Left ventricle myocardium inferior (tissue), 1 donor: Measurements from ENCODE around the gene NFKB2. TPM values are rescaled to one million over a fixed set of nuclear protein-coding genes. Genes with fewer than 3 reads are reported as not detected.

ENCODE experiments used
- DNase-seq: peaks from one replicate; pipeline ENCODE4 v3.0.0-alpha.2; 2020
- H3K27ac ChIP-seq: fragments of 200-600 bp; replicated peaks from 2 replicates; pipeline ENCODE4 v1.8.0; 2021
- H3K27me3 ChIP-seq: fragments of 200-600 bp; 2 replicates; pipeline ENCODE4 v1.8.0; 2021; ENCODE audit warnings: low read depth
- H3K36me3 ChIP-seq: fragments of 200-600 bp; 2 replicates; pipeline ENCODE4 v1.8.0; 2021
- H3K4me1 ChIP-seq: fragments of 200-600 bp; 2 replicates; pipeline ENCODE4 v1.8.0; 2021
- H3K4me3 ChIP-seq: fragments of 200-600 bp; 2 replicates; pipeline ENCODE4 v1.8.0; 2021; ENCODE audit warnings: mild to moderate bottlenecking, moderate library complexity
- H3K9me3 ChIP-seq: fragments of 200-600 bp; replicated peaks from 2 replicates; pipeline ENCODE4 v1.8.0; 2021
- intact Hi-C: fragments of 100-400 bp; cut with micrococcal nuclease; formaldehyde crosslinking; loops from one replicate; pipeline ENCODE4 v1.11.0; 2022
- total RNA-seq: library from RNA; stranded (reverse); fragmentation: NEBNext Ultra II Directional; extraction: Animal tissue kit (Norgen Biotek cat#: 25700); gene quantifications from one replicate; pipeline ENCODE4 v1.2.1, GENCODE V29; 2021
- TF ChIP-seq, protein P1 (sequence below): fragments of 200-600 bp; IDR thresholded peaks from 2 replicates; pipeline ENCODE4 v1.8.0; 2021; ENCODE audit warnings: antibody characterized with exemption, mild to moderate bottlenecking, borderline replicate concordance
- donor health status: DM: no; HTN: yes; CAD: no; lungs with severe emphysema.

NFKB2 gene
- total RNA-seq, 1 donor from 2014 or later = 11.0 TPM

DNA sequence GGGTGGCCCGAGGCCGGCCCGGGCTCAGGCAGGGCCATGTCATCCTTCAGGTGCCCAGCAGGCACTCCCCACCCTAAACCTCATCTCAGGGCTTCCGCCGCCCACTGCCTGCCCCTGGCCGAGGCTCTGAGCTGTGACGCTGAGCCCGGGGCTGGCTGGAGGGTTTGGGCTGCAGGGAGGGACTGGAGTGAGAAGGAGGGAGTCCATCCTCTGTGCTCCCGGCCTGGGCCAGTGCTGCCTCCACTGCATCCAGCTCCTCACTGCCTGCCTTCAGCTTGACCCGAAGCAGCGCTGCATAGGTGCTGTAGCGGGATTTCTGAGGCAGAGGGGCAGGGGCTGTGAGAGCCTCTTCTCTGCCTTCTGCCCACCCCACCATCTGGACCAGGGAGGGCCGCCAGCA is 7.6 kb downstream of the NFKB2 start:
- TF ChIP-seq, protein P1, sequence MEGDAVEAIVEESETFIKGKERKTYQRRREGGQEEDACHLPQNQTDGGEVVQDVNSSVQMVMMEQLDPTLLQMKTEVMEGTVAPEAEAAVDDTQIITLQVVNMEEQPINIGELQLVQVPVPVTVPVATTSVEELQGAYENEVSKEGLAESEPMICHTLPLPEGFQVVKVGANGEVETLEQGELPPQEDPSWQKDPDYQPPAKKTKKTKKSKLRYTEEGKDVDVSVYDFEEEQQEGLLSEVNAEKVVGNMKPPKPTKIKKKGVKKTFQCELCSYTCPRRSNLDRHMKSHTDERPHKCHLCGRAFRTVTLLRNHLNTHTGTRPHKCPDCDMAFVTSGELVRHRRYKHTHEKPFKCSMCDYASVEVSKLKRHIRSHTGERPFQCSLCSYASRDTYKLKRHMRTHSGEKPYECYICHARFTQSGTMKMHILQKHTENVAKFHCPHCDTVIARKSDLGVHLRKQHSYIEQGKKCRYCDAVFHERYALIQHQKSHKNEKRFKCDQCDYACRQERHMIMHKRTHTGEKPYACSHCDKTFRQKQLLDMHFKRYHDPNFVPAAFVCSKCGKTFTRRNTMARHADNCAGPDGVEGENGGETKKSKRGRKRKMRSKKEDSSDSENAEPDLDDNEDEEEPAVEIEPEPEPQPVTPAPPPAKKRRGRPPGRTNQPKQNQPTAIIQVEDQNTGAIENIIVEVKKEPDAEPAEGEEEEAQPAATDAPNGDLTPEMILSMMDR = no peak
- peaks cover 13% of the 10 kb centered on the region for H3K27me3 ChIP-seq
- no peak overlapping the region for H3K4me3 ChIP-seq
- peaks cover 19% of the 10 kb centered on the region for H3K4me1 ChIP-seq
- peaks cover 31% of the 10 kb centered on the region for H3K36me3 ChIP-seq
- intact Hi-C loops = no loop called here
- no peak overlapping the region for H3K27ac ChIP-seq
- H3K9me3 ChIP-seq = no peaks in the 10 kb centered on the region
- no peak for DNase-seq

DNA sequence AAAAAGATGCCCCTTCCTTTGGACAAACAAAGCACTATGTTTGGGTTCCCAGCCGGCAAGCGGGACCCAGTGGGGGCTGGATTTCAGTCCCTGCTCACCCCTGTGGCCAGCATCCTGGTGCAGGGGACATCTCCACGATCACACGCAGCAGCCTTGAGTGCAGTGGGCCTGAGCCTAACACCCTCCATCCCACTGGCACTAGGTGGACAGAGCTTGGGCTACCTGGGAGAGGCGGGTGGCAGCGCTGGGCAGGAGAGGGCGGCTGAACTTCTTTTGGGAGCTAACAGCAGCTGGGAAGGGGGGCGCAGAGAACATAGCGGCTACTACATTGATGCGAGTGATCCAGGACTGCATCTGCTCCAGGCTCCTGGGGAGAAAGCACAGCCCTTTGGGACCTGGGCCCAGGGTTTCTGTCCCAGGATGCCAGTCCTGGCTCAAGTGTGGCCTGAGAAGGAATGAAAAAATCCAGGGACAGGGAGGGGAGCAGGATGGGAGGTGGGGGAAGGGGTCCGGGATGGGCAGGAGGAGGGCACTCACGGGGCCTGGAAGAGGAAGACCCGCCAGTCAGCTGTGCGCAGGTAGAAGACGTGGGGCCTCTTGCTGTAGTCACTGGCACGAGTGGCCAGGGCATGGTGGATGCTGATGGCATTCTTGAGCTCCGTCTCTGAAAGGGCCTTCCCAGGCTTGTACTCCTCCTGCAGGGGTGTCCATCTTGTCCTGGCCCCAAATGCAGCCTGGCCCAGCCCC is 9.0 kb downstream of the NFKB2 start:
- Histone ChIP-seq H3K36me3 (peaks cover 25% of the 10 kb centered on the region), H3K9me3 (no peaks in the 10 kb centered on the region), H3K27me3 (peaks cover 26% of the 10 kb centered on the region), H3K27ac (no peak overlapping the region), H3K4me1 (peaks cover 15% of the 10 kb centered on the region), H3K4me3 (no peak overlapping the region)
- intact Hi-C loops = no loop called here
- TF ChIP-seq, protein P1 = no peak
- no peak for DNase-seq

DNA sequence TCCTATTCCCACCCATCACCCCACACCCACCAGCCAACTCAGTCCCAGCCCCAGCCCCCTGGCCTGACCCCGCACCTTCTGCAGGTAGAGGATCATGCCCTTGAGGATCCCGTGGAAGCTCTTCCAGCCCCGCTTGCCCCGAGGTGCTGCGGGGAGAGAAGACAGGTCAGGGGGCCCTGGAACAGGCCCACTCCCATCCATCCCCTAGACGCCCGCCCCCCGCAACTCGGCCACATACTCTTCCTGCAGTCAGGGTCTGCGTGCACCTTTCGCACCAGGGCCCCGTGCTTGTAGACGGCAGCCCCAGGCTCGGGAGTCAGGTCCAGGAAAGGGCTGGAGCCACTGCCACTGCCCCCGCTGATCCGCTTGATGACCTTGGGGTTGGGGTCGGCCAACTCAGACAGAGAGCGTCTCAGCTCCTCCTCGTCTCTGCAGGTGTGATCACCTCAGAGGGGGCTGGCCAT is 9.6 kb downstream of the NFKB2 start:
- H3K36me3 ChIP-seq = peaks cover 24% of the 10 kb centered on the region
- no peak overlapping the region for H3K4me3 ChIP-seq
- no peaks in the 10 kb centered on the region for H3K9me3 ChIP-seq
- no peak overlapping the region for H3K27ac ChIP-seq
- TF ChIP-seq, protein P1 = no peak
- intact Hi-C loops = no loop called here
- peaks cover 32% of the 10 kb centered on the region for H3K27me3 ChIP-seq
- H3K4me1 ChIP-seq = peaks cover 15% of the 10 kb centered on the region
- DNase-seq = peak; percentile 5

DNA sequence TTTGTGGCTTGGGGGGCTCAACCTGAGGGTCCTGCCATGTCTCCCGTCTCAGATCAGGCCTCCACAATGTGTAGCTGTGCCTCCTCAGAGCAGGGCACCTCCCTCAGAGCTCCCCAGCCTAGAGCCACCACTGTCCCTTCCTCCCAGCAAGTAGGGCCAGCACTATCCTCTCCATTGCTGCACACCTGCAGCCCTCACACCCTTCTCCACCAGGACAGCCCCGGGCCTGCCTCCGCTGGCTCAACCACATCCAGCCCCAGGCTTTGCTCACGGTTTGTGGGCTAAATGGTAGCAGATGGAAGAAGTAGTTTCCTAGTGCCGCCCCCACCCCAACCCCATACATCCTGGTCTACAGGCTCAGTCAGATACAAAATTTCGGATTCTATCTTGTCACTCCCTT is 10.1 kb downstream of the NFKB2 start:
- DNase-seq = no peak
- Histone ChIP-seq H3K36me3 (peaks cover 21% of the 10 kb centered on the region), H3K27ac (no peak overlapping the region), H3K4me1 (peaks cover 19% of the 10 kb centered on the region), H3K9me3 (no peaks in the 10 kb centered on the region), H3K4me3 (no peak overlapping the region), H3K27me3 (peaks cover 37% of the 10 kb centered on the region)
- TF ChIP-seq, protein P1 = no peak
- intact Hi-C loops = no loop called here

DNA sequence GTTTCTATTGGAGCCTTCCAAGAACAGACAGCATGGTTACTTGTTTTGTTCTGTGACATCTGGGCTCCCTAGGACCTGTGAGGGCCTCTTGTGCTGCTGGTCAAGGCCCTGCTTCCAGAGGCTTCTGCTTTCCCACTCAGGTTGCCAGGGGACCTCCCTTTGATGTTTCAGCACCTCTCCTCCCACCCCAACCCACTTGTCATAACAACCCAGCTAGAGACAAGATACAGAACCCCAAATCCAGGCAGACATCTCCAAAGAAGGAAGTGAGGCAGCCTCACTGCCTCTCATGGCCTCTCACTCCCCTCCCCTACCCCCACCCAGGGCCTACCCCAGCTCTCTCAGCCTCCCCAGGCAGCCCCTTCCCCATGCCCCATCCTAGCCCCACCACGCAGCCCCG is 11.3 kb downstream of the NFKB2 start:
- intact Hi-C loops = no loop called here
- DNase-seq = no peak
- TF ChIP-seq, protein P1 = no peak
- H3K4me3 ChIP-seq = no peak overlapping the region
- H3K9me3 ChIP-seq = no peaks in the 10 kb centered on the region
- no peak overlapping the region for H3K27ac ChIP-seq
- H3K36me3 ChIP-seq = peaks cover 10% of the 10 kb centered on the region
- peaks cover 49% of the 10 kb centered on the region for H3K27me3 ChIP-seq
- peaks cover 22% of the 10 kb centered on the region for H3K4me1 ChIP-seq
